A673 (cell line): ENCODE measurements around the gene PDE9A.

ENCODE experiments used
- CTCF ChIP-seq: fragments of 300-800, 200-600 bp; sonication (generic); conservative IDR thresholded peaks from 2 replicates; pipeline ENCODE4 v1.5.1; 2017; ENCODE audit warnings: low read depth, mild to moderate bottlenecking, antibody characterized with exemption, low read length, moderate library complexity, mixed read lengths
- EZH2 ChIP-seq: fragments of 200-600 bp; sonication (generic); IDR thresholded peaks from 2 replicates; pipeline ENCODE4 v1.6.1; 2017; ENCODE audit warnings: borderline replicate concordance, low read depth, mild to moderate bottlenecking, mixed read lengths, antibody characterized with exemption, low read length; ENCODE audit not compliant: poor library complexity, severe bottlenecking

GRCh38 chr21:42670058-42670880 is 16.8 kb downstream of the PDE9A start:
- TF ChIP-seq CTCF = no peak
- no peak for TF ChIP-seq EZH2
